Measurements from ENCODE around the gene DDAH1.

DNA sequence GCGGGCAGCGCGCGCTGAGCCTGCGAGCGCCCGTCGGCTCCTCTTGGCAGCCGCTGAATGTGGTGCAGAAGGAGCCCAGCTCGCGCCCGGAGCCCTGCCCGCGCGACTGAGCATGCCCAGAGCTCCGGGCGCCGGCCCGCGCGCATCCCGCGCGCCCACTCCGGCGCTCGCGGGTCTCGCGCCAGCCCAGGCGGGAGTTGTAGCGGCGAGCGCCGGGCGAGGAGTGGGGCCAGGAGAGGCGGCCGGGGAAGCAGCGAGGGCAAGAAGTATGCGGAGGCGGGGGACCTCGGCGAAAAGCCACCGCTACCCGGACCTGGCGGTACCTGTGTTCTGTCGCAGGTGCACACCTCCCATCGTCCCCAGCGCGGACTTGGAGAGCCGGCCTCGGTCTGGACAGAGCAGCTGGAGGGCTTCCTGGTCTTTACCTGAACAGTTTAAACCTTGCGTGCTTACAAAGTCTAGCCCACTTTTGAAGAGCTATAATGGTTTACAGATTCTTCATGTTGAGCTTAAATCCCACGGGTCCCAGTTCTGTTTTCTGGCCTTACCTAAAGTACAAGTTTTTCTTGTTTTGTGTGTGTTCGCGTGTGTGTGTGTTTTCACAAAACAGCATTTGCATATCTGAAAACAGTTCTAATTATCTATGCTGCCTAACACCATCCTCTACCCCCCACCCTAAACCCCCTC is at the start of gene DDAH1:
- TF ChIP-seq, protein P1, sequence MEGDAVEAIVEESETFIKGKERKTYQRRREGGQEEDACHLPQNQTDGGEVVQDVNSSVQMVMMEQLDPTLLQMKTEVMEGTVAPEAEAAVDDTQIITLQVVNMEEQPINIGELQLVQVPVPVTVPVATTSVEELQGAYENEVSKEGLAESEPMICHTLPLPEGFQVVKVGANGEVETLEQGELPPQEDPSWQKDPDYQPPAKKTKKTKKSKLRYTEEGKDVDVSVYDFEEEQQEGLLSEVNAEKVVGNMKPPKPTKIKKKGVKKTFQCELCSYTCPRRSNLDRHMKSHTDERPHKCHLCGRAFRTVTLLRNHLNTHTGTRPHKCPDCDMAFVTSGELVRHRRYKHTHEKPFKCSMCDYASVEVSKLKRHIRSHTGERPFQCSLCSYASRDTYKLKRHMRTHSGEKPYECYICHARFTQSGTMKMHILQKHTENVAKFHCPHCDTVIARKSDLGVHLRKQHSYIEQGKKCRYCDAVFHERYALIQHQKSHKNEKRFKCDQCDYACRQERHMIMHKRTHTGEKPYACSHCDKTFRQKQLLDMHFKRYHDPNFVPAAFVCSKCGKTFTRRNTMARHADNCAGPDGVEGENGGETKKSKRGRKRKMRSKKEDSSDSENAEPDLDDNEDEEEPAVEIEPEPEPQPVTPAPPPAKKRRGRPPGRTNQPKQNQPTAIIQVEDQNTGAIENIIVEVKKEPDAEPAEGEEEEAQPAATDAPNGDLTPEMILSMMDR (conservative IDR thresholded peaks at IDR 0.05; ENCODE audit: low read depth, low read length) = no peak
- TF ChIP-seq, protein P2, sequence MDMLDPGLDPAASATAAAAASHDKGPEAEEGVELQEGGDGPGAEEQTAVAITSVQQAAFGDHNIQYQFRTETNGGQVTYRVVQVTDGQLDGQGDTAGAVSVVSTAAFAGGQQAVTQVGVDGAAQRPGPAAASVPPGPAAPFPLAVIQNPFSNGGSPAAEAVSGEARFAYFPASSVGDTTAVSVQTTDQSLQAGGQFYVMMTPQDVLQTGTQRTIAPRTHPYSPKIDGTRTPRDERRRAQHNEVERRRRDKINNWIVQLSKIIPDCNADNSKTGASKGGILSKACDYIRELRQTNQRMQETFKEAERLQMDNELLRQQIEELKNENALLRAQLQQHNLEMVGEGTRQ (IDR thresholded peaks at IDR 0.05; ENCODE audit: low read depth, low read length) = no peak
- TF ChIP-seq, protein P3, sequence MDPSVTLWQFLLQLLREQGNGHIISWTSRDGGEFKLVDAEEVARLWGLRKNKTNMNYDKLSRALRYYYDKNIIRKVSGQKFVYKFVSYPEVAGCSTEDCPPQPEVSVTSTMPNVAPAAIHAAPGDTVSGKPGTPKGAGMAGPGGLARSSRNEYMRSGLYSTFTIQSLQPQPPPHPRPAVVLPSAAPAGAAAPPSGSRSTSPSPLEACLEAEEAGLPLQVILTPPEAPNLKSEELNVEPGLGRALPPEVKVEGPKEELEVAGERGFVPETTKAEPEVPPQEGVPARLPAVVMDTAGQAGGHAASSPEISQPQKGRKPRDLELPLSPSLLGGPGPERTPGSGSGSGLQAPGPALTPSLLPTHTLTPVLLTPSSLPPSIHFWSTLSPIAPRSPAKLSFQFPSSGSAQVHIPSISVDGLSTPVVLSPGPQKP (IDR thresholded peaks at IDR 0.05; ENCODE audit: borderline replicate concordance, low read depth, low read length) = no peak
- TF ChIP-seq POLR2A (IDR thresholded peaks at IDR 0.05; ENCODE audit: low read depth, low read length) (peak; percentile 15; the same call in 1 of the 2 replicates), SMC3 (IDR thresholded peaks at IDR 0.05; ENCODE audit: low read depth, low read length) (0 out of 2 replicates have a peak, but pooled peaks have one; percentile 2), MAZ (IDR thresholded peaks at IDR 0.05; ENCODE audit: borderline replicate concordance, low read depth, low read length) (no peak), RAD21 (IDR thresholded peaks at IDR 0.05; ENCODE audit: low read length) (peak; percentile 12; the same call in 1 of the 2 replicates), FOS (IDR thresholded peaks at IDR 0.05; ENCODE audit: low read depth, low read length) (no peak), MXI1 (IDR thresholded peaks at IDR 0.05; ENCODE audit: borderline replicate concordance, low read depth, low read length) (peak; percentile 44; the same call in 1 of the 2 replicates), BHLHE40 (IDR thresholded peaks at IDR 0.05; ENCODE audit: low read depth, low read length) (no peak), MAFK (IDR thresholded peaks at IDR 0.05; ENCODE audit: low read depth, low read length) (no peak), CEBPB (IDR thresholded peaks at IDR 0.05; ENCODE audit: low read depth, low read length) (no peak), NFE2L2 (IDR thresholded peaks at IDR 0.05; ENCODE audit: low read depth, low read length) (no peak)
